ENCODE results near the gene HERPUD1. TPM values are rescaled to one million over a fixed set of nuclear protein-coding genes. Genes with fewer than 3 reads are reported as not detected.
A peak's percentile ranks its signal among the peaks of the same experiment; 100 is the strongest.
"Not testable (repeated sequence)": the region's sequence is repeated elsewhere in the genome, so short reads cannot be mapped to it uniquely, and the experiment has no call there.

HERPUD1 gene
- total RNA-seq, 1 donor from 2014 or later: 63.9 TPM

DNA sequence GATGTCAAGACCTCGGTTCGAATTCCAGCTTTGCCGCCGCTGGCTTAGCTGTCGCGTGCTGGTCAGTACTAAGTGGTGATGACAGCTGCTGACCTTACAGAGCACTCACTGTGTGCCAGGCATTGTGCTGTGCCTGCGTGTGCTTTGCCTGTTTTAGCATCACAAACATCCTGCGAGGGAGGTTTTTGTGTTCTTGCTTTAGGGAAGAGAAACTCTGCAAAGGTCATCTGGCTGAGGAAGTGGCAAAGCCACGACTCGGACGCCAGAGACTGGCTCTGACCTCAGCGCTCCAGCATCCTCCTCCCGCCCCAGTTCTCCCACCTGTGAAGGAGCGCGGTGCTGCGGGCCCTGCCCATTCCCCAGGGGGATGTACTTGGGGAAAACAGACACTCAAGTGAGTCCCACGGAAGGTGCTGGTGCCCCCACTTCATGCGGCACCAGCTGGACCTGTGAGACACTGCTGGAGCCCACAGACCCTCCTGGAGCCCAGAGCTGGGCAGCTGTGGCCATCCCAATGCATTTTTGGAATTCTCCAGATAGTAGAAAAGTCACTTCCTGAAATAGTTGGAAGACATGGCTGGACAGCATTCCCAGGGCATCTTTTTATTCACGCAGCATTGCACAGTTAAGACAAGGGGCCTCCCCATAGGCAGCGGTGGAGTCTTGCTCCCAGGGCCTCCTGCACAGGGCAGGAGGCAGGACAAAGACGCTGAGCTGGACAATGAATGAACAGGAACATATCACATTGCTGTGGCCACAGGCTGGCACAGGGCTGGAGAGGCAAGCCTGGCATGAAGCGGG lies 20.0 kb upstream of the HERPUD1 start:
- peak; percentile 36 for ATAC-seq

DNA sequence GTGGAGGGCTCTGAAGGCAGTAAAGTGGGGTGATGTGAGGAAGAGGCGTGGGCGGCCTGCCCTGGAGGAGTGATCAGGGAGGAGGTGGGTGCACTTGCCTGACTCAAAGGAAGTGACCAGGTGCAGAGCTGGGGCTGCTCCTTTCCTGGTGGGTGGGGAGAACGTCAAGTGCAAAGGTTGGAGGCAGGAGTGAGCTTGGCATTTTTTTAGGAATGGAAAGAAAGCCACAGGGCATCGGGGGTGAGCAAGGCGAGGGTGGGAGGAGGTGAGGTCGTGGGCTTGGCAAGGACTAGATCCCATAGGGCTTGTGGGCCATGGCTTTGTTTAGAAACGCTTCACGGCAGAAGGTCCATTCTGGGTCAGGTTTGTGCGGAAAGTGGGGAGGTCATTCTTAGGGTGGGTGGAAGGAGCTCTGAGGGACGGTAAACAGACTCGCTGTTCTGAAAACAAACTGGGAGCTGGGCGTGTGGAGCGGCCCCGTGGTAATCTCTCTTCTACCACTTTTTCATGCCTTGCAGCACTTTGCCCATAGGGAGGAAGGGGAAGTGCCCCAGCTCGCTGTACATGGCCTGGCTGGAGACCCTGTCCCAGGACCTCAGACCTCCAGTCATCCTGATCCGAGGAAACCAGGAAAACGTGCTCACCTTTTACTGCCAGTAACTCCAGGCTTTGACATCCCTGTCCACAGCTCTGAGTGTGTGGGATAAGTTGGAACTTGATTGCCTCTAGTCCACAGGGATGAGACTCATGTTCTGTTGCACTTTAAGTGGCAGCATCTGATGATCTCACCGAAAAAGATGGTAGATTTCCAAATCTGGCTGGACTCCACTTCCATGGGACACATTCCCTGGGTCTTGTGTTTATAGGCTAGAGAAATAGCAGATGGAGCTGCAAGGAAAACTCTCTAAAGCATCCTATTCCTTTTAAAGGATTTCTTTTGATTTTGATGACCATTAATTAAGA lies 18.9 kb upstream of the HERPUD1 start:
- no peak for ATAC-seq

- ATAC-seq: no peak
Observed at GRCh38 chr16:56914896-56915295, 17.0 kb upstream of the HERPUD1 start.

DNA sequence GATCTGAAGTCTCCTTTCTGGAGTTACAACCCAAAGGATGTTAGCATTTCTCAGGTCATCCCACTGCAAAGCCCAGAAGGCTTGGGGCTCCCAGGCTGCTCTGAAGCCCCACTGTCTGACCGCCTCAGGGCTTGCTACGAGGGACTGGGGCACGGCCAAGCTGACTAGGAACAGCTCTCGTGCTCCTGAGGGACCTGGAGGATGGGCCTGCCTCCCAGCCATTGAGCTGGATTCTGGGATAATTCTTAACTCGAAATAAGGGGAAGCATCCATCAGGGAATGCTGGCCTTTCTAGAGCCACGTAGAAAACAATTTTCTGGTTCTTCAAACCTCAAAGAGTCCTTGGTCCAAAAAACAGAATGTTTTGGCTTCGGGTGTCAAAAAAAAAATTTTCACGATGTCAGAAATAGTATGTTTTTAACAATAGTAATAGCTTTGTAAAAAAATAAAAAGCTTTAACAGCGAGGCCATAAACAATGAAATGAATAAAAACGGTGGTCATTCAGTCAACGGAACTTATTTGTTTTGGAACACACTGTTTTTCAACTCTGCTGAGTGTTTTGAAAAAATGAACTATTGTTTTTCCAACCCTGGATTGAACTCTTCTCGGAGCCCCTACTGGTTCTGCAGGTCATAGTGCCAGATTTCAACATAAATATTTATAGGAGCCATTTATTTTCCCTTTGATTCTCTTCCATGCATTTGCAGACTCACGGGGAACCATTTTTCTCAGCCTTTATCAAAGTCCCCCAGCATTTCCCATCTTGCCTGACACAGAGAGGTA lies 16.4 kb upstream of the HERPUD1 start:
- no peak for ATAC-seq

- no peak for ATAC-seq
Observed at GRCh38 chr16:56916571-56917403, 15.2 kb upstream of the HERPUD1 start.

GRCh38 chr16:56918467-56919012 lies 13.4 kb upstream of the HERPUD1 start:
- no peak for ATAC-seq

- ATAC-seq: peak; percentile 88
Observed at GRCh38 chr16:56919099-56919800, 12.7 kb upstream of the HERPUD1 start.

- ATAC-seq: no peak
Observed at GRCh38 chr16:56921571-56921970, 10.4 kb upstream of the HERPUD1 start.

GRCh38 chr16:56923481-56924091 lies 8.4 kb upstream of the HERPUD1 start:
- no peak for ATAC-seq

- ATAC-seq: no peak
Observed at GRCh38 chr16:56927471-56927870, 4.5 kb upstream of the HERPUD1 start.

- no peak for ATAC-seq
Observed at GRCh38 chr16:56929639-56930038, 2.3 kb upstream of the HERPUD1 start.

DNA sequence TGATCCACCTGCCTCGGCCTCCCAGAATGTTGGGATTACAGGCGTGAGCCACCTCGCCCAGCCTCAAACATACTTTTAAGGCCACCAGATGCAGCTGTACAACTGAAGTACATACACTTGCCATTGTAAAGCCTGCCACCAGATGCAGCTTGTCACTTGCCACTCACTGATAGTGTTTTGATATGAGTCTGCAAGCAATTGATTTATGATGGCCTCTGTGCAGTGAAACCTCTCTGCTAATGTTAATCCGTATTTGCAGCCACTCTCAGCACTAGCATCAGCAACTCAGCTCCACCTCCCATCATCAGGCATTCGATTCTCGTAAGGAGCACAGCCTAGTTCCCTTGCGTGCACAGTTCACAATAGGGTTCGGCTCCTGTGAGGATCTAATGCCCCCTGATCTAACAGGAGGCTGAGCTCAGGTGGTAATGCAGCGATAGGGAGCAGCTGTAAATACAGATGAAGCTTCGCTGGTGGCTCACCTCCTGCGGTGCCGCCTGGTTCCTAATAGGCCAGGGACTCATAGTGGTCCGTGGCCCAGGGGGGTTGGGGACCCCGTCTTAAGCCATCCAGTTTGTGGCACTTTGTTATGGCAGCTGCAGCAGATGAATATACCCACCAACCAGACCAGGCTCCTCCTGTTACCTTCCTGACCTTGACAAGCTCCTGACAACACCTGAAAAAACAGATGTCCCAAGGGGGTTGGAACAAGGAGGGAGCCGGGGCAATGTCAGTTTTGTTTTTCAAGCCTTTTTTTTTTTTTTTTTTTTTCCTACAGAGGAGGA lies 1.3 kb upstream of the HERPUD1 start:
- no peak for ATAC-seq

DNA sequence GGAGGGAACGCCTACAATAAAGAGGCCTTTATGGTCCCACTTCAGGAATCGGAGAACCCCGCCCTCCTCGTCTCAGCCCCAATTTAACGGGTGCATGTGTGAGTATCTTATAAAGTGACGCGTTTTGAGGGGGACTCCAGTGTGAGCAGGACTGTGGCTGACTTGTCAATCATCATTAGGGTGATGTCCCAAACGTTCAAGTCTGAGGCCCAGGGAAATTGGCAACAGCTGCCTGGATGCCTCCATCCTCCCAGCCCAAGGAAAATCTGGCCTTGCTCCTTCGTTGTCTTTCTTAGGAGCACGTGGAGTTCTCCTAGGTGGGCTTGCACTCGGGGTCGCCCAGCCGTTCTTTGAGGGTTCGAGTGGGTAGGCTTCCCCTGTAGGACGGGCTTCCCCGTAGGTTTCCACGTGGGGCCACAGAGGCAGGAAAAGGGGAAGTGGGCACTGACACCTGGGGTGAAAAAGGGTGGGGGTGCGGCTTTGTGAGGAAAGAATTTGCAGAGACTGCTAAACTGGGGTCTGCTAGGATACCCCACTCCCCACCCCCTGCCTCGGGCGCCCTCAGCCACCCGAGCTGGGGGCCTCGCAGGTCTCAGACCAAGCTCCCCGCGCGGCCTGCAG lies 561 bp upstream of the HERPUD1 start:
- no peak for ATAC-seq

GRCh38 chr16:56932721-56933619 lies 1.0 kb downstream of the HERPUD1 start:
- ATAC-seq: peak; percentile 64

DNA sequence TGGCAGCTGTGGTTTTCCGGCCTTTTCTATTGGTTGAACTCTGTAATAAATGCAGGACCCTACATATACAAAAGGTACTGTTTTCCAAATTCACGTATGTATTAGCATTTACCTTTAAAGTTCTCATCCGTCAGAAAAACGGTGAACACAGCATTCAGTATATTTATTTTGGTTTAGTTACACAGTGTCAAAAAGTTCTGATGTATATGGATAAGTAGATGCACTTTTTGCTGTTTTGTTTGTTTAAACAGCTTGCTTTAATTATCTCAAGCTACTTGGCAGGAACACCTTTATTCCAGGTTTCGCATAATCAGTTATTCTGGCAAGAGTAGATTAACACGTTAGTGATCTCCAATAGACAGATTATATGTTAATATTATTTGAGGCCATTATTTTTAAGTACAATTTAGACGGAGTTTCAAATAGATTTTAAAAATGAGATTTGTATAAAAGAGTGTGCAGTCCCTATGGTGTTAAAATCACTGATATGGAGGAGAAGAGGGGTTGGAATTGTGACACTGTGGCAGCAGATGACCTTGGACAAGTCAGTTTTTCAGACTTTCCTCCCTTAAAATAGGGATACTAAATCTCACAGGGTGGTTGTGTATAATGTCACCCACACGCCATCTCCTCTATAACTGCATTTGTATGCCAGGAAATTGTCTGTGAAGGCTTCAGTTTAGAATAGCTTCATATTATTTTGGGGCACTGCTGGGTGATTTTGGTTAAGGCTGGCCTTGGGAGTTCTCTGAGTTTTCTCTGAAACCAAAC lies 2.1 kb downstream of the HERPUD1 start:
- ATAC-seq: no peak

DNA sequence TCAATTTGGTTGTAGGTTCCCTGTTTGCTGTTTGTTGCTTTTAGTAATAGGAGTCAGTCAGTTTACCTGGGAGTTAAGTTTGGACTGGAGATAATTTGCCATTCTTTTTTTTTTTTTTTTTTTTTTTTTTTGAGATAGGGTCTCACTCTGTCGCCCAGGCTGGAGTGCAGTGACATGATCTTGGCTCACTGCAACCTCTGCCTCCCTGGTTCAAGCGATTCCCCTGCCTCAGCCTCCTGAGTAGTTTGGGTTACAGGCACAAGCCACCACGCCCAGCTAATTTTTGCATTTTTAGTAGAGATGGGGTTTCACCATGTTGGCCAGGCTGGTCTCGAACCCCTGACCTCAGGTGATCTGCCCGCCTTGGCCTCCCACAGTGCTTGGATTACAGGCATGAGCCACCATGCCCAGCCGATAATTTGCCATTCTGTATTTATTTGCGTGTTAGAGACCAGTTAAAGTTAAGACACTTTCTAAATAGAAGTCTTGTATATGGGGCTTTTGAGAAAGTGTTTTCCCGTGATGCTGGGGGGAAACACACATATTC lies 2.7 kb downstream of the HERPUD1 start:
- ATAC-seq: not testable (repeated sequence)

DNA sequence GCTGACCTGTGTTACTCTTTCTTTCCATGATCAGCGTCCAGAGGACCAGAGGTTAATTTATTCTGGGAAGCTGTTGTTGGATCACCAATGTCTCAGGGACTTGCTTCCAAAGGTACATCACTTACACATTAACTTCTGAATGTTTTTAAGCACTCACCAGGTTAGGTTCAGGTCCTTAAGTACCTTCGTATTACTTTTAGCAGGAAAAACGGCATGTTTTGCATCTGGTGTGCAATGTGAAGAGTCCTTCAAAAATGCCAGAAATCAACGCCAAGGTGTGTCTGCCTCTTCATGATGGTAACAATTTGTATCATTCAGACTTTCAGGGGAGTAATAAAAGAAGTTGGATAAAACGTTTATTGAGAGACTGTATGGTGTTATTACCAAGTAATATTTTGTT lies 3.3 kb downstream of the HERPUD1 start:
- ATAC-seq: no peak

Measured in esophagus mucosa (tissue), 1 donor.